Naive thymus-derived CD4-positive, alpha-beta T cell (primary cell): ENCODE measurements around the gene NBEA. TPM values are rescaled to one million over a fixed set of nuclear protein-coding genes. Genes with fewer than 3 reads are reported as not detected.

Source experiments
- ATAC-seq: fragments of 150-1000 bp; cut with Tn5 transposase; 2 replicates; pipeline ENCODE4 v1.10.0; 2021; ENCODE audit warnings: mild to moderate bottlenecking, moderate library complexity
- CTCF ChIA-PET: fragments of 350-600 bp; sonication (Branson Sonifier 250); formaldehyde crosslinking; loops from one replicate; lab custom pipeline; 2021; ENCODE audit warnings: antibody characterized with exemption; lab: Charles Lee
- POLR2A ChIA-PET: fragments of 350-600 bp; sonication (Branson Sonifier 250); formaldehyde crosslinking; loops from one replicate; lab custom pipeline; 2021; ENCODE audit warnings: antibody characterized with exemption, inconsistent platforms; lab: Charles Lee
- DNase-seq, 9 donors: peaks; one replicate each; pipeline versions ENCODE4 v3.0.0 to v3.0.0-alpha.2; 2020 to 2022; ENCODE audit warnings: mixed read lengths in 1 of 9
- H3K27ac ChIP-seq: one replicate; pipeline ENCODE4 v1.7.0; 2013; ENCODE audit warnings: mild to moderate bottlenecking, low read depth, low read length, moderate library complexity
- H3K27me3 ChIP-seq, 2 donors: one replicate each; pipeline ENCODE4 v1.7.0; 2013; ENCODE audit warnings: low read length in 2 of 2, mild to moderate bottlenecking in 2 of 2, moderate library complexity in 2 of 2; ENCODE audit not compliant: control insufficient read depth in 2 of 2, insufficient read depth in 2 of 2
- H3K36me3 ChIP-seq, 3 experiments: 1 replicate in 2 of 3; 2 replicates in 1 of 3; pipeline ENCODE4 v1.7.0; 2013; ENCODE audit warnings: low read length in 3 of 3, mild to moderate bottlenecking in 3 of 3, moderate library complexity in 1 of 3; ENCODE audit not compliant: insufficient read depth in 3 of 3, control insufficient read depth in 2 of 3
- H3K4me1 ChIP-seq, 2 donors: one replicate each; pipeline ENCODE4 v1.7.0; 2013; ENCODE audit warnings: low read length in 2 of 2, mild to moderate bottlenecking in 2 of 2, moderate library complexity in 1 of 2; ENCODE audit not compliant: control insufficient read depth in 2 of 2, insufficient read depth in 2 of 2
- H3K4me3 ChIP-seq: 2 replicates; pipeline ENCODE4 v1.7.0; 2013; ENCODE audit warnings: mild to moderate bottlenecking, low read length
- H3K9me3 ChIP-seq, 3 experiments: 1 replicate in 2 of 3; 2 replicates in 1 of 3; pipeline ENCODE4 v1.7.0; 2013; ENCODE audit warnings: low read length in 3 of 3; ENCODE audit not compliant: control insufficient read depth in 2 of 3
- H3K27ac Mint-ChIP-seq, 9 donors: one replicate each; pipeline ENCODE4 v1.8.0; 2020 to 2022; ENCODE audit warnings: mixed read lengths in 9 of 9, mild to moderate bottlenecking in 8 of 9, moderate library complexity in 5 of 9, inconsistent platforms in 2 of 9
- H3K27me3 Mint-ChIP-seq, 5 donors: one replicate each; pipeline ENCODE4 v1.8.0; 2021 to 2022; ENCODE audit warnings: mixed read lengths in 5 of 5, mild to moderate bottlenecking in 1 of 5
- H3K36me3 Mint-ChIP-seq, 5 donors: one replicate each; pipeline ENCODE4 v1.8.0; 2020 to 2022; ENCODE audit warnings: mixed read lengths in 5 of 5, mild to moderate bottlenecking in 3 of 5, inconsistent platforms in 1 of 5
- H3K4me1 Mint-ChIP-seq, 7 donors: one replicate each; pipeline ENCODE4 v1.8.0; 2020 to 2022; ENCODE audit warnings: mixed read lengths in 7 of 7, mild to moderate bottlenecking in 3 of 7, inconsistent platforms in 1 of 7
- H3K4me3 Mint-ChIP-seq, 10 donors: one replicate each; pipeline ENCODE4 v1.8.0; 2020 to 2022; ENCODE audit warnings: mild to moderate bottlenecking in 10 of 10, mixed read lengths in 10 of 10, moderate library complexity in 6 of 10, inconsistent platforms in 2 of 10
- H3K9me3 Mint-ChIP-seq, 11 donors: one replicate each; pipeline ENCODE4 v1.8.0; 2020 to 2022; ENCODE audit warnings: mixed read lengths in 11 of 11, mild to moderate bottlenecking in 4 of 11, inconsistent platforms in 1 of 11, moderate library complexity in 1 of 11
- intact Hi-C, 2 donors: fragments of 100-400 bp; cut with micrococcal nuclease; formaldehyde crosslinking; loops; one replicate each; pipeline ENCODE4 v1.15.1; 2023
- polyA plus RNA-seq, 2 donors: library from polyadenylated mRNA; unstranded; fragments of 300-500 nt; fragmentation: Illumina TruSeq; gene quantifications; one replicate each; pipeline ENCODE4 v1.2.3, GENCODE V29; 2021
- total RNA-seq, 6 experiments: library from RNA in 5 of 6; stranded (reverse) in 5 of 6; gene quantifications; 1 replicate in 5 of 6; 2 replicates in 1 of 6; pipeline ENCODE4 v1.2.3 and lab custom pipeline; 2021 to 2026

Gene NBEA
- total and polyA plus RNA-seq, 7 experiments from 2014 or later, result 0.15 to 6.3 (median 3.2) TPM

- ChIA-PET POLR2A (no interaction called here), CTCF (no interaction called here)
- no peaks in the 10 kb centered on the region for H3K4me1 ChIP-seq
- no peaks in the 10 kb centered on the region for H3K27me3 Mint-ChIP-seq
- H3K36me3 ChIP-seq, result no peaks in the 10 kb centered on the region
- no peak overlapping the region for H3K27ac Mint-ChIP-seq
- H3K4me3 ChIP-seq, result no peak overlapping the region
- no peak overlapping the region for H3K27ac ChIP-seq
- ATAC-seq (no peak), DNase-seq (no peak)
- peaks cover 0 to 19% (median 9%) of the 10 kb centered on the region in 5 donors for H3K36me3 Mint-ChIP-seq
- H3K4me3 Mint-ChIP-seq, result no peak overlapping the region
- intact Hi-C loops, result no loop called here
- no peaks in the 10 kb centered on the region for H3K9me3 ChIP-seq
- no peaks in the 10 kb centered on the region for H3K9me3 Mint-ChIP-seq
- no peaks in the 10 kb centered on the region for H3K27me3 ChIP-seq
- no peaks in the 10 kb centered on the region for H3K4me1 Mint-ChIP-seq
Observed at GRCh38 chr13:35448465-35448864, 506.4 kb downstream of the NBEA start.

- ChIA-PET CTCF (no interaction called here), POLR2A (no interaction called here)
- Histone ChIP-seq H3K36me3 (no peaks in the 10 kb centered on the region), H3K27ac (no peak overlapping the region), H3K4me1 (no peaks in the 10 kb centered on the region), H3K27me3 (no peaks in the 10 kb centered on the region), H3K9me3 (no peaks in the 10 kb centered on the region), H3K4me3 (no peak overlapping the region)
- no peaks in the 10 kb centered on the region for H3K9me3 Mint-ChIP-seq
- no peaks in the 10 kb centered on the region for H3K27me3 Mint-ChIP-seq
- H3K36me3 Mint-ChIP-seq, result peaks cover 0 to 20% (median 10%) of the 10 kb centered on the region in 5 donors
- no peak for ATAC-seq
- DNase-seq, result no peak
- H3K4me1 Mint-ChIP-seq, result no peaks in the 10 kb centered on the region
- no peak overlapping the region for H3K4me3 Mint-ChIP-seq
- intact Hi-C loops, result no loop called here
- H3K27ac Mint-ChIP-seq, result no peak overlapping the region
Observed at GRCh38 chr13:35449821-35450220, 507.8 kb downstream of the NBEA start.

- POLR2A ChIA-PET, result no interaction called here
- Histone ChIP-seq H3K27ac (no peak overlapping the region), H3K36me3 (no peaks in the 10 kb centered on the region)
Observed at GRCh38 chr13:35455022-35455421, 513.0 kb downstream of the NBEA start.

GRCh38 chr13:35457258-35457657, 515.2 kb downstream of the NBEA start:
- H3K4me3 Mint-ChIP-seq, result no peak overlapping the region
- Histone ChIP-seq H3K36me3 (no peaks in the 10 kb centered on the region), H3K27ac (no peak overlapping the region), H3K27me3 (no peaks in the 10 kb centered on the region), H3K9me3 (no peaks in the 10 kb centered on the region), H3K4me1 (no peaks in the 10 kb centered on the region), H3K4me3 (no peak overlapping the region)
- peaks cover 0 to 7% (median 0%) of the 10 kb centered on the region in 5 donors for H3K27me3 Mint-ChIP-seq
- H3K36me3 Mint-ChIP-seq, result peaks cover 0 to 26% (median 19%) of the 10 kb centered on the region in 5 donors
- H3K27ac Mint-ChIP-seq, result no peak overlapping the region
- DNase-seq (no peak), ATAC-seq (no peak)
- no peaks in the 10 kb centered on the region for H3K4me1 Mint-ChIP-seq
- POLR2A ChIA-PET, result no interaction called here
- peaks cover 0 to 2% (median 0%) of the 10 kb centered on the region in 11 donors for H3K9me3 Mint-ChIP-seq
- intact Hi-C loops, result no loop called here
- CTCF ChIA-PET, result no interaction called here

More at GRCh38 chr13:35455022-35455421, 513.0 kb downstream of the NBEA start:
- Histone ChIP-seq H3K4me1 (no peaks in the 10 kb centered on the region), H3K9me3 (no peaks in the 10 kb centered on the region), H3K27me3 (no peaks in the 10 kb centered on the region), H3K4me3 (no peak overlapping the region)
- H3K9me3 Mint-ChIP-seq, result peaks cover 0 to 2% (median 0%) of the 10 kb centered on the region in 11 donors
- no peak overlapping the region for H3K4me3 Mint-ChIP-seq
- peaks cover 0 to 30% (median 23%) of the 10 kb centered on the region in 5 donors for H3K36me3 Mint-ChIP-seq
- ATAC-seq, result no peak
- no peak overlapping the region for H3K27ac Mint-ChIP-seq
- no peak for DNase-seq
- H3K27me3 Mint-ChIP-seq, result no peaks in the 10 kb centered on the region
- no peaks in the 10 kb centered on the region for H3K4me1 Mint-ChIP-seq
- intact Hi-C loops, result no loop called here
- CTCF ChIA-PET, result no interaction called here

GRCh38 chr13:35460061-35460460, 518.0 kb downstream of the NBEA start:
- H3K27me3 Mint-ChIP-seq, result peaks cover 0 to 20% (median 8%) of the 10 kb centered on the region in 5 donors
- no peak overlapping the region for H3K27ac Mint-ChIP-seq
- peaks cover 0 to 28% (median 20%) of the 10 kb centered on the region in 5 donors for H3K36me3 Mint-ChIP-seq
- no peak overlapping the region for H3K4me3 Mint-ChIP-seq
- POLR2A ChIA-PET, result no interaction called here
- Histone ChIP-seq H3K9me3 (no peaks in the 10 kb centered on the region), H3K36me3 (no peaks in the 10 kb centered on the region), H3K4me1 (no peaks in the 10 kb centered on the region), H3K27me3 (no peaks in the 10 kb centered on the region), H3K27ac (no peak overlapping the region), H3K4me3 (no peak overlapping the region)
- intact Hi-C loops, result no loop called here
- ATAC-seq (no peak), DNase-seq (no peak)
- no peaks in the 10 kb centered on the region for H3K4me1 Mint-ChIP-seq
- H3K9me3 Mint-ChIP-seq, result peaks cover 0 to 6% (median 0%) of the 10 kb centered on the region in 11 donors
- CTCF ChIA-PET, result interaction anchor here (0.7 kb wide), 1 partner anchor 1052 kb away, joined by 3 read pairs; no protein-coding TSS in a partner anchor

- Histone ChIP-seq H3K4me1 (no peaks in the 10 kb centered on the region), H3K4me3 (no peak overlapping the region), H3K27me3 (peaks cover 0 to 7% of the 10 kb centered on the region in 2 donors), H3K27ac (no peak overlapping the region), H3K9me3 (peaks cover 0 to 6% (median 0%) of the 10 kb centered on the region in 3 experiments), H3K36me3 (no peaks in the 10 kb centered on the region)
- CTCF ChIA-PET, result no interaction called here
- Mint-ChIP-seq H3K9me3 (peaks cover 0 to 29% (median 11%) of the 10 kb centered on the region in 11 donors), H3K4me3 (no peak overlapping the region), H3K4me1 (peaks cover 0 to 11% (median 4%) of the 10 kb centered on the region in 7 donors), H3K27ac (no peak overlapping the region), H3K36me3 (peaks cover 0 to 26% (median 16%) of the 10 kb centered on the region in 5 donors), H3K27me3 (peaks cover 22 to 45% (median 35%) of the 10 kb centered on the region in 5 donors)
- POLR2A ChIA-PET, result no interaction called here
- intact Hi-C loops, result no loop called here
- no peak for DNase-seq
- ATAC-seq, result no peak
Observed at GRCh38 chr13:35465371-35465770, 523.3 kb downstream of the NBEA start.

- intact Hi-C loops, result no loop called here
- DNase-seq, result no peak
- Histone ChIP-seq H3K27ac (no peak overlapping the region), H3K36me3 (no peaks in the 10 kb centered on the region), H3K4me3 (no peak overlapping the region), H3K4me1 (no peaks in the 10 kb centered on the region), H3K9me3 (peaks cover 0 to 23% (median 10%) of the 10 kb centered on the region in 3 experiments), H3K27me3 (peaks cover 0 to 19% of the 10 kb centered on the region in 2 donors)
- Mint-ChIP-seq H3K4me3 (no peak overlapping the region), H3K9me3 (peaks cover 0 to 45% (median 16%) of the 10 kb centered on the region in 11 donors), H3K27me3 (peaks cover 48 to 59% (median 55%) of the 10 kb centered on the region in 5 donors), H3K27ac (no peak overlapping the region), H3K36me3 (peaks cover 3 to 11% (median 9%) of the 10 kb centered on the region in 5 donors), H3K4me1 (peaks cover 0 to 24% (median 13%) of the 10 kb centered on the region in 7 donors)
- ChIA-PET CTCF (no interaction called here), POLR2A (no interaction called here)
- no peak for ATAC-seq
Observed at GRCh38 chr13:35468195-35468594, 526.1 kb downstream of the NBEA start.
